Measurements from ENCODE around the gene TIE1.

TIE1 gene

GRCh38 chr1:43270421-43271095, 30.2 kb upstream of the TIE1 start:
- Histone ChIP-seq H3K9me3 (ENCODE audit: control insufficient read depth, insufficient read depth, low read length) (0 out of 2 replicates have a peak, but pooled peaks cover 3% of the 10 kb centered on the region), H3K36me3 (ENCODE audit: insufficient read depth, low read length) (no peaks in the 10 kb centered on the region), H3K9ac (ENCODE audit: low read depth, low read length) (peak overlapping the region; percentile 54), H3K4me1 (ENCODE audit: insufficient read depth, low read length) (peaks cover 18% of the 10 kb centered on the region; the same call in 1 of the 2 replicates)

- Histone ChIP-seq H3K9me3 (ENCODE audit: control insufficient read depth, insufficient read depth, low read length) (no peaks in the 10 kb centered on the region), H3K9ac (ENCODE audit: low read depth, low read length) (peak overlapping the region; percentile 54), H3K4me1 (ENCODE audit: insufficient read depth, low read length) (peaks cover 18% of the 10 kb centered on the region; the same call in 1 of the 2 replicates), H3K36me3 (ENCODE audit: insufficient read depth, low read length) (no peaks in the 10 kb centered on the region)
Observed at GRCh38 chr1:43271186-43272118, 29.3 kb upstream of the TIE1 start.

GRCh38 chr1:43272161-43272560, 28.6 kb upstream of the TIE1 start:
- no peaks in the 10 kb centered on the region for H3K36me3 ChIP-seq (ENCODE audit: insufficient read depth, low read length)
- H3K9ac ChIP-seq (ENCODE audit: low read depth, low read length), result no peak overlapping the region
- no peaks in the 10 kb centered on the region for H3K9me3 ChIP-seq (ENCODE audit: control insufficient read depth, insufficient read depth, low read length)
- H3K4me1 ChIP-seq (ENCODE audit: insufficient read depth, low read length), result peaks cover 18% of the 10 kb centered on the region; the same call in 1 of the 2 replicates

- H3K4me1 ChIP-seq (ENCODE audit: insufficient read depth, low read length), result peaks cover 18% of the 10 kb centered on the region; the same call in 1 of the 2 replicates
- H3K36me3 ChIP-seq (ENCODE audit: insufficient read depth, low read length), result no peaks in the 10 kb centered on the region
- no peak overlapping the region for H3K9ac ChIP-seq (ENCODE audit: low read depth, low read length)
- H3K9me3 ChIP-seq (ENCODE audit: control insufficient read depth, insufficient read depth, low read length), result no peaks in the 10 kb centered on the region
Observed at GRCh38 chr1:43272576-43273571, 27.9 kb upstream of the TIE1 start.

- no peak overlapping the region for H3K9ac ChIP-seq (ENCODE audit: low read depth, low read length)
- H3K36me3 ChIP-seq (ENCODE audit: insufficient read depth, low read length), result no peaks in the 10 kb centered on the region
- H3K4me1 ChIP-seq (ENCODE audit: insufficient read depth, low read length), result peaks cover 18% of the 10 kb centered on the region; the same call in 1 of the 2 replicates
- no peaks in the 10 kb centered on the region for H3K9me3 ChIP-seq (ENCODE audit: control insufficient read depth, insufficient read depth, low read length)
Observed at GRCh38 chr1:43273708-43274107, 27.1 kb upstream of the TIE1 start.

- H3K9me3 ChIP-seq (ENCODE audit: control insufficient read depth, insufficient read depth, low read length), result no peaks in the 10 kb centered on the region
- no peaks in the 10 kb centered on the region for H3K36me3 ChIP-seq (ENCODE audit: insufficient read depth, low read length)
- H3K4me1 ChIP-seq (ENCODE audit: insufficient read depth, low read length), result peaks cover 18% of the 10 kb centered on the region; the same call in 1 of the 2 replicates
- no peak overlapping the region for H3K9ac ChIP-seq (ENCODE audit: low read depth, low read length)
Observed at GRCh38 chr1:43274125-43274803, 26.5 kb upstream of the TIE1 start.

GRCh38 chr1:43274804-43275180, 26.0 kb upstream of the TIE1 start:
- Histone ChIP-seq H3K9ac (ENCODE audit: low read depth, low read length) (no peak overlapping the region), H3K9me3 (ENCODE audit: control insufficient read depth, insufficient read depth, low read length) (no peaks in the 10 kb centered on the region), H3K4me1 (ENCODE audit: insufficient read depth, low read length) (peaks cover 12% of the 10 kb centered on the region; the same call in 1 of the 2 replicates), H3K36me3 (ENCODE audit: insufficient read depth, low read length) (no peaks in the 10 kb centered on the region)

- Histone ChIP-seq H3K9ac (ENCODE audit: low read depth, low read length) (no peak overlapping the region), H3K9me3 (ENCODE audit: control insufficient read depth, insufficient read depth, low read length) (no peaks in the 10 kb centered on the region), H3K36me3 (ENCODE audit: insufficient read depth, low read length) (no peaks in the 10 kb centered on the region), H3K4me1 (ENCODE audit: insufficient read depth, low read length) (peaks cover 9% of the 10 kb centered on the region; the same call in 1 of the 2 replicates)
Observed at GRCh38 chr1:43275826-43276620, 24.8 kb upstream of the TIE1 start.

GRCh38 chr1:43276673-43277072, 24.1 kb upstream of the TIE1 start:
- Histone ChIP-seq H3K36me3 (ENCODE audit: insufficient read depth, low read length) (no peaks in the 10 kb centered on the region), H3K9ac (ENCODE audit: low read depth, low read length) (no peak overlapping the region), H3K4me1 (ENCODE audit: insufficient read depth, low read length) (peaks cover 4% of the 10 kb centered on the region; the same call in 1 of the 2 replicates), H3K9me3 (ENCODE audit: control insufficient read depth, insufficient read depth, low read length) (no peaks in the 10 kb centered on the region)

- Histone ChIP-seq H3K36me3 (ENCODE audit: insufficient read depth, low read length) (no peaks in the 10 kb centered on the region), H3K9me3 (ENCODE audit: control insufficient read depth, insufficient read depth, low read length) (no peaks in the 10 kb centered on the region), H3K9ac (ENCODE audit: low read depth, low read length) (no peak overlapping the region), H3K4me1 (ENCODE audit: insufficient read depth, low read length) (no peaks in the 10 kb centered on the region)
Observed at GRCh38 chr1:43277116-43277876, 23.5 kb upstream of the TIE1 start.

- Histone ChIP-seq H3K9me3 (ENCODE audit: control insufficient read depth, insufficient read depth, low read length) (no peaks in the 10 kb centered on the region), H3K36me3 (ENCODE audit: insufficient read depth, low read length) (no peaks in the 10 kb centered on the region), H3K9ac (ENCODE audit: low read depth, low read length) (no peak overlapping the region), H3K4me1 (ENCODE audit: insufficient read depth, low read length) (no peaks in the 10 kb centered on the region)
Observed at GRCh38 chr1:43279161-43279560, 21.6 kb upstream of the TIE1 start.

- Histone ChIP-seq H3K36me3 (ENCODE audit: insufficient read depth, low read length) (no peaks in the 10 kb centered on the region), H3K9me3 (ENCODE audit: control insufficient read depth, insufficient read depth, low read length) (no peaks in the 10 kb centered on the region), H3K9ac (ENCODE audit: low read depth, low read length) (no peak overlapping the region), H3K4me1 (ENCODE audit: insufficient read depth, low read length) (no peaks in the 10 kb centered on the region)
Observed at GRCh38 chr1:43279666-43280065, 21.1 kb upstream of the TIE1 start.

All from ES-I3 (cell line).